ENCODE results near the gene IQCE. TPM values are rescaled to one million over a fixed set of nuclear protein-coding genes. Genes with fewer than 3 reads are reported as not detected.

The IQCE gene
- total RNA-seq, 1 donor from 2014 or later: 17.0 TPM

DNA sequence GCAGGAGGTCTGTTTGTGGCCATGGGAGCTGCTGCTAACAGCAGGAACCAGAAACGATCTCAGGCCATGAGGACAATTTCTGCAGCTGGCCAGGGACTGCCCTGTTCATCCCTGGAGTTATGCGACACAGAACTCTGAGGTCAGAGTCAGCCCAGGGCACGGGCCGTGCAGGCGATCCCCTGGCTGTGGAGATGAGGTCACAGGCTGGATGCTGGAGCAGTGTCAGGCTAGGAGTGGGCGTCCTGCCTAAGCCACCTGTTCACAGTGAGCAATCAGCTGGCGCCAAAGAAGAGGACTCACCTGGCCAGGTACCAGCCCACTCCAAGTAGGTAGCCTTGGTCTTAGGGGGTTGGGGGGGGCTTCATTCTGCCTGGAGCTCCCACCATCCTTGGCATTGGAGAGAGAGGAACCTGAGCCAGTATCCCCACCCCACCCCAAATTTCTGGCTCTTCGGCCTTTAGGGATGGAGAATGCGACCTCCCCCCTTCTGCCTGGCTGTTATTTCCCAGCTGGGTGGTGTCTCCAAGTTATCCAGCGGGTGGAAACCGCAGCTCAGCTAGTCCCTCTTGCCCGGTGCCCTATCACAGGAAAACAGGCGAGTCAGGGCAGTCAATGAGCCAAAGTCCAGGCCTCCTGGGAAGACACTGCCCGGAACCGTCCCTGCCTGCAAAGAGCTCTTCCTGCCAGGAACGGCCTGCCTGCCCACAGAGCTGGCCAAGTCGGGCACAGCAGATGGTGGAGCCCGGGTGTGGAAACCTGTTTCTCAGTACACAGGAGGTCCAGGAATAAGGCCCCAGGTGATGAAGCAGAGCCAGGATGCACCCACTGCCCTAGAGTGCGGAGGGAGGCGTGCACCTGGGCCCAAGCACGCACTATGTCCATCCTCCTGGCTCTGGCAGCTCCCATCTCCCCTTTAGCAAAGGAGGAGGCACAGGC lies 71.2 kb downstream of the IQCE start:
- no peak for TF ChIP-seq CTCF (IDR thresholded peaks at IDR 0.05)
- Mint-ChIP-seq H3K4me3 (ENCODE audit: unreplicated experiment) (no peak overlapping the region), H3K4me1 (ENCODE audit: unreplicated experiment) (peaks cover 32% of the 10 kb centered on the region), H3K27me3 (ENCODE audit: unreplicated experiment) (no peaks in the 10 kb centered on the region), H3K27ac (ENCODE audit: unreplicated experiment) (peak overlapping the region; percentile 41), H3K9me3 (ENCODE audit: unreplicated experiment) (no peaks in the 10 kb centered on the region), H3K36me3 (ENCODE audit: unreplicated experiment) (no peaks in the 10 kb centered on the region)
- no peak for DNase-seq (ENCODE audit: extremely low spot score, unreplicated experiment)

DNA sequence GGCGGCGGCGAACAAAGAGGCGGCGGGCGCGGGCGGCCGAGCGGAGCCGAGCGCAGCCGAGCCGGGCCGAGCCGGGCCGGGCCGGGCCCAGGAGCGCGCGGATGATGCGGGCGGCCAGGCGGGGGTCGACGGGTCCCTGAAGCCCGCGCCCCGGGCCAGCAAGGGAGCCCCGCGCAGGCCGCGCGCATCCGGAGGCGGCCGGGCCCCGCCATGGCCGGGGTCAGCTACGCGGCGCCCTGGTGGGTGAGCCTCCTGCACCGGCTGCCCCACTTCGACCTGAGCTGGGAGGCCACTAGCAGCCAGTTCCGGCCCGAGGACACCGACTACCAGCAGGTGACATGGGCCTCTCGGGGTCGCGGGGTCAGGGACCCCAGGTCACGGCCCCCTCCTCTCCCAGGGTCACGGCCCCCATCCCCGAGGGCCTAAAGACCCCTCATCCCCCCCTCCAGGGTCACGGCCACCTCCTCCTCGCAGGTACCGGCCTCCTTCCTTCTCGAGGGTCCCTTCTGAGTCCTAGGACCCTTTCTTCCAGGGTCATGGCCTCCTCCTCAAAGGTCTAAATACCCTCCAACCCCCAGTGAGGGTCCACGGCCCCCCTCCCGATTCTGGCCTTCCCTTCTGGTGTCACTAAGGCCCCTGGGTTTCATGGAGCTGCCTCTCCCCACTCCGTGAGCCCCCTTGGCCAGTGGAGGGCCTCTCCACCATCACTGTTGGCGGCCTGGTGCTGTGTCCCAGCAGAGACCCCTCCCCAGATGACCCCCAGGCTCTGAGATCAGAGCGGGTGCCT lies 73.4 kb downstream of the IQCE start, which contains the start of gene TTYH3:
Gene TTYH3 (plus strand): TSS at position 41 of the 787 bp plus-strand sequence. CDS start 170 bp downstream, at position 211.
- Mint-ChIP-seq H3K4me1 (ENCODE audit: unreplicated experiment) (peaks cover 51% of the 10 kb centered on the region), H3K27me3 (ENCODE audit: unreplicated experiment) (no peaks in the 10 kb centered on the region), H3K9me3 (ENCODE audit: unreplicated experiment) (no peaks in the 10 kb centered on the region), H3K36me3 (ENCODE audit: unreplicated experiment) (peaks cover 2% of the 10 kb centered on the region), H3K27ac (ENCODE audit: unreplicated experiment) (peak within 1 kb of the TSS; percentile 97), H3K4me3 (ENCODE audit: unreplicated experiment) (peak within 1 kb of the TSS; percentile 94)
- no peak for TF ChIP-seq CTCF (IDR thresholded peaks at IDR 0.05)
- DNase-seq (ENCODE audit: extremely low spot score, unreplicated experiment): no peak

GRCh38 chr7:2632733-2633537 lies 74.2 kb downstream of the IQCE start:
- Mint-ChIP-seq H3K4me1 (ENCODE audit: unreplicated experiment) (peaks cover 59% of the 10 kb centered on the region), H3K27me3 (ENCODE audit: unreplicated experiment) (no peaks in the 10 kb centered on the region), H3K4me3 (ENCODE audit: unreplicated experiment) (peak overlapping the region; percentile 94), H3K36me3 (ENCODE audit: unreplicated experiment) (peaks cover 2% of the 10 kb centered on the region), H3K9me3 (ENCODE audit: unreplicated experiment) (no peaks in the 10 kb centered on the region), H3K27ac (ENCODE audit: unreplicated experiment) (peak overlapping the region; percentile 97)
- TF ChIP-seq CTCF (IDR thresholded peaks at IDR 0.05): no peak
- DNase-seq (ENCODE audit: extremely low spot score, unreplicated experiment): peak; percentile 92

DNA sequence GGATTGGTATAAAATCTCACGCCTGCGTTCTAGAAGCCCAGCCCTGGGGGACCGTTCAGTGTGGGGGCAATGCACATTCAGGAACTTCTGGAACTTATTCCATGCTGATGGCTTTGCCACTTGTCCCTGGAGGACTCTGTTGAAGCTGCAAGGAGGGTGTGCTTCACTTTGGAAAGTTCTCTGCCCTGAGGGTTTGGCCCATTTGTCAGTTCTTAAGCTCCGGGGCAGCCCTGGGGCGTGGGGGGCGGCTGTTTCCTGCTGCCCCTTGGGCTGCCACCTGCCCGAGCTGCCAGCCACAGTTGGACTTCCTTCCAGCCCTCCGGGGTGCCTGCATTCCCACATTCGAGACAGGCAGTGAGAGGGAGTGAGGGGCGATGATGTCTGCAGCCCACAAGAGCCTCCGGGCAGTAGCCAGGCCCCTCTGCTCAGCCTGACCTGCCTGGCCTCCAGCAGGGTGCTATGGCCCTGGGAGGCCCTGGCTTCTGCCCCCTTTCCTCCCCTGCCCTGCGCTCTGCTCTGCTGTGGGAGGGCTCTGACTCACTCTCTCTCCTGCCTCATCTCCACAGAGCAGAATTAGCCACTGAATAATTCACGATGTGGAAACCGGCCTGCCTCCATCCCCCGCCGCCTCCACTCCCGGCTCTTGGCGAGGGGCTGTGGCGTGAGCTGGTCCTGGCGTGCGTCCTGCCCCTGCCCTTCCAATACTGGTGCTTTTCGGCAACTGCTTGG lies 74.9 kb downstream of the IQCE start:
- peak overlapping the region; percentile 94 for H3K4me3 Mint-ChIP-seq (ENCODE audit: unreplicated experiment)
- no peaks in the 10 kb centered on the region for H3K9me3 Mint-ChIP-seq (ENCODE audit: unreplicated experiment)
- DNase-seq (ENCODE audit: extremely low spot score, unreplicated experiment): peak; percentile 91
- H3K27me3 Mint-ChIP-seq (ENCODE audit: unreplicated experiment): no peaks in the 10 kb centered on the region
- peaks cover 65% of the 10 kb centered on the region for H3K4me1 Mint-ChIP-seq (ENCODE audit: unreplicated experiment)
- H3K36me3 Mint-ChIP-seq (ENCODE audit: unreplicated experiment): peaks cover 2% of the 10 kb centered on the region
- peak overlapping the region; percentile 97 for H3K27ac Mint-ChIP-seq (ENCODE audit: unreplicated experiment)
- TF ChIP-seq CTCF (IDR thresholded peaks at IDR 0.05): no peak
